Keratinocyte (primary cell): ENCODE results near the gene YPEL3. TPM values are rescaled to one million over a fixed set of nuclear protein-coding genes. Genes with fewer than 3 reads are reported as not detected.
"Not testable (repeated sequence)": the region's sequence is repeated elsewhere in the genome, so short reads cannot be mapped to it uniquely, and the experiment has no call there.

Experiments used
- DNase-seq: peaks from one replicate; pipeline ENCODE4 v3.0.0-alpha.2; 2011; ENCODE audit warnings: low read depth, missing footprints, low spot score
- FAIRE-seq: peaks from 2 replicates; lab custom pipeline; 2011; peaks lifted over from hg19 to GRCh38; lab: Jason Lieb, UNC
- H2AFZ ChIP-seq: 2 replicates; pipeline ENCODE4 v1.6.0; 2012; ENCODE audit warnings: low read length, control low read depth, inconsistent platforms; ENCODE audit not compliant: control insufficient read depth
- H3K27ac ChIP-seq: 2 replicates; pipeline ENCODE4 v1.5.1; 2011; ENCODE audit warnings: low read length; ENCODE audit not compliant: control insufficient read depth, insufficient read depth
- H3K27me3 ChIP-seq: 3 replicates; pipeline ENCODE4 v1.6.0; 2011; ENCODE audit warnings: low read length; ENCODE audit not compliant: control insufficient read depth, insufficient read depth; ENCODE audit errors: extremely low read depth
- H3K36me3 ChIP-seq, 2 experiments: 2 replicates in 1 of 2; 3 replicates in 1 of 2; pipeline ENCODE4 v1.5.1; 2011; ENCODE audit warnings: low read length in 2 of 2, mild to moderate bottlenecking in 1 of 2; ENCODE audit not compliant: control insufficient read depth in 2 of 2, insufficient read depth in 2 of 2; ENCODE audit errors: extremely low read depth in 1 of 2
- H3K4me1 ChIP-seq: 3 replicates; pipeline ENCODE4 v1.5.1; 2011; ENCODE audit warnings: low read length; ENCODE audit not compliant: control insufficient read depth, insufficient read depth; ENCODE audit errors: extremely low read depth
- H3K4me2 ChIP-seq: 3 replicates; pipeline ENCODE4 v1.6.0; 2011; ENCODE audit warnings: low read depth, low read length; ENCODE audit not compliant: control insufficient read depth, insufficient read depth; ENCODE audit errors: extremely low read depth
- H3K4me3 ChIP-seq, 3 experiments: fragments of 200-600 bp in 1 of 3; sonication (generic) in 1 of 3; 2 replicates in 2 of 3; 3 replicates in 1 of 3; pipeline ENCODE4 v1.5.1; 2011 to 2016; ENCODE audit warnings: low read length in 3 of 3, mild to moderate bottlenecking in 3 of 3, control low read depth in 2 of 3, inconsistent platforms in 1 of 3, low read depth in 1 of 3, mixed read lengths in 1 of 3, mixed run types in 1 of 3, moderate library complexity in 1 of 3; ENCODE audit not compliant: control insufficient read depth in 2 of 3, insufficient read depth in 2 of 3; ENCODE audit errors: extremely low read depth in 1 of 3
- H3K79me2 ChIP-seq: 2 replicates; pipeline ENCODE4 v1.6.0; 2012; ENCODE audit warnings: low read length; ENCODE audit not compliant: control insufficient read depth, insufficient read depth
- H3K9ac ChIP-seq: 3 replicates; pipeline ENCODE4 v1.6.0; 2011; ENCODE audit warnings: low read length; ENCODE audit not compliant: control insufficient read depth, insufficient read depth; ENCODE audit errors: extremely low read depth
- H3K9me1 ChIP-seq: 3 replicates; pipeline ENCODE4 v1.6.0; 2011; ENCODE audit warnings: low read length; ENCODE audit not compliant: control insufficient read depth, insufficient read depth; ENCODE audit errors: extremely low read depth
- H3K9me3 ChIP-seq: 2 replicates; pipeline ENCODE4 v1.5.1; 2012; ENCODE audit warnings: low read depth, low read length; ENCODE audit not compliant: control insufficient read depth
- H4K20me1 ChIP-seq: 3 replicates; pipeline ENCODE4 v1.6.0; 2011; ENCODE audit warnings: low read length; ENCODE audit not compliant: control insufficient read depth, insufficient read depth; ENCODE audit errors: extremely low read depth
- CTCF ChIP-seq, 3 experiments: IDR thresholded peaks in 1 of 3; conservative IDR thresholded peaks in 1 of 3; optimal IDR thresholded peaks in 1 of 3; 2 replicates in 2 of 3; 3 replicates in 1 of 3; pipeline versions ENCODE3 to v1.5.1; 2011; ENCODE audit warnings: low read length in 3 of 3, mild to moderate bottlenecking in 3 of 3, moderate library complexity in 2 of 3, control low read depth in 1 of 3, inconsistent platforms in 1 of 3; ENCODE audit not compliant: insufficient read depth in 2 of 3; ENCODE audit errors: extremely low read depth in 1 of 3
- EZH2 ChIP-seq: IDR thresholded peaks from one replicate; pipeline ENCODE4 v1.6.1; 2012; ENCODE audit warnings: inconsistent platforms, mild to moderate bottlenecking, low read length, moderate library complexity
- dilution Hi-C: fragments of 300-500 bp; cut with MboI; formaldehyde crosslinking; loops from one replicate; pipeline ENCODE4 v1.7.0; 2020; ENCODE audit warnings: low sequenced_read_pairs; ENCODE audit not compliant: extremely low pct_ligation_motif_present
- polyA plus RNA-seq, 5 experiments: library from polyadenylated mRNA; depleted of rRNA in 3 of 5; stranded (reverse) in 3 of 5; stranded (forward) in 1 of 5; unstranded in 1 of 5; fragments of >200 nt; gene quantifications; 1 replicate in 1 of 5; 2 replicates in 3 of 5; 3 replicates in 1 of 5; pipeline versions ENCODE4 v1.2.1 to v1.2.3, GENCODE V29; 2011 to 2012; ENCODE audit warnings: missing spikeins in 2 of 5, low read depth in 1 of 5, low replicate concordance in 1 of 5

YPEL3 gene
- polyA plus RNA-seq, 1 donor (not counting 4 experiments of a cell fraction or from before 2014, with no cell fraction given), result 13.5 TPM

- no peak overlapping the region for H3K4me3 ChIP-seq
- no peak for FAIRE-seq
- H4K20me1 ChIP-seq, result no peaks in the 10 kb centered on the region
- no peaks in the 10 kb centered on the region for H3K9me3 ChIP-seq
- no peak for DNase-seq
- no peaks in the 10 kb centered on the region for H3K9me1 ChIP-seq
- no peaks in the 10 kb centered on the region for H3K79me2 ChIP-seq
- H3K4me1 ChIP-seq, result peaks cover 10% of the 10 kb centered on the region
- H3K27me3 ChIP-seq, result no peaks in the 10 kb centered on the region
- TF ChIP-seq EZH2 (no peak), CTCF (optimal IDR thresholded peaks at IDR 0.05 in 1 of 3, IDR thresholded peaks at IDR 0.05 in 1 of 3, conservative IDR thresholded peaks at IDR 0.05 in 1 of 3; ENCODE audit: extremely low read depth in 1 of 3, insufficient read depth in 2 of 3, low read length in 3 of 3) (no peak)
- H3K9ac ChIP-seq, result no peak overlapping the region
- H3K27ac ChIP-seq, result no peak overlapping the region
- dilution Hi-C loops, result no loop called here
- no peak overlapping the region for H3K4me2 ChIP-seq
- peaks cover 0 to 6% of the 10 kb centered on the region in 2 experiments for H3K36me3 ChIP-seq
- no peak overlapping the region for H2AFZ ChIP-seq
Observed at GRCh38 chr16:30115238-30115637, 19.2 kb upstream of the YPEL3 start.

- H3K9me3 ChIP-seq, H3K4me3 ChIP-seq, H3K9ac ChIP-seq, H4K20me1 ChIP-seq, H3K27me3 ChIP-seq, H2AFZ ChIP-seq, FAIRE-seq, dilution Hi-C loops, H3K9me1 ChIP-seq, DNase-seq, H3K27ac ChIP-seq, H3K36me3 ChIP-seq, H3K79me2 ChIP-seq, H3K4me2 ChIP-seq: not testable (repeated sequence)
- peaks cover 10% of the 10 kb centered on the region for H3K4me1 ChIP-seq
Observed at GRCh38 chr16:30114833-30115232, 18.8 kb upstream of the YPEL3 start.

GRCh38 chr16:30114411-30114810 lies 18.4 kb upstream of the YPEL3 start:
- H3K79me2 ChIP-seq, result no peaks in the 10 kb centered on the region
- no peak overlapping the region for H3K9ac ChIP-seq
- H3K4me3 ChIP-seq, result no peak overlapping the region
- no peaks in the 10 kb centered on the region for H3K27me3 ChIP-seq
- no peaks in the 10 kb centered on the region for H4K20me1 ChIP-seq
- no peak overlapping the region for H2AFZ ChIP-seq
- H3K36me3 ChIP-seq, result peaks cover 0 to 6% of the 10 kb centered on the region in 2 experiments
- DNase-seq, result no peak
- no peak for FAIRE-seq
- dilution Hi-C loops, result no loop called here
- no peaks in the 10 kb centered on the region for H3K9me1 ChIP-seq
- TF ChIP-seq EZH2 (no peak), CTCF (optimal IDR thresholded peaks at IDR 0.05 in 1 of 3, IDR thresholded peaks at IDR 0.05 in 1 of 3, conservative IDR thresholded peaks at IDR 0.05 in 1 of 3; ENCODE audit: extremely low read depth in 1 of 3, insufficient read depth in 2 of 3, low read length in 3 of 3) (no peak)
- H3K4me1 ChIP-seq, result peaks cover 10% of the 10 kb centered on the region
- H3K27ac ChIP-seq, result no peak overlapping the region
- H3K4me2 ChIP-seq, result no peak overlapping the region
- H3K9me3 ChIP-seq, result no peaks in the 10 kb centered on the region
